Keratinocyte (primary cell): Measurements from ENCODE around the gene UBE2C. TPM values are rescaled to one million over a fixed set of nuclear protein-coding genes. Genes with fewer than 3 reads are reported as not detected.

Experiments used
- DNase-seq: peaks from one replicate; pipeline ENCODE4 v3.0.0-alpha.2; 2011; ENCODE audit warnings: low read depth, missing footprints, low spot score
- FAIRE-seq: peaks from 2 replicates; lab custom pipeline; 2011; peaks lifted over from hg19 to GRCh38; lab: Jason Lieb, UNC
- H2AFZ ChIP-seq: 2 replicates; pipeline ENCODE4 v1.6.0; 2012; ENCODE audit warnings: low read length, control low read depth, inconsistent platforms; ENCODE audit not compliant: control insufficient read depth
- H3K27ac ChIP-seq: 2 replicates; pipeline ENCODE4 v1.5.1; 2011; ENCODE audit warnings: low read length; ENCODE audit not compliant: control insufficient read depth, insufficient read depth
- H3K27me3 ChIP-seq: 3 replicates; pipeline ENCODE4 v1.6.0; 2011; ENCODE audit warnings: low read length; ENCODE audit not compliant: control insufficient read depth, insufficient read depth; ENCODE audit errors: extremely low read depth
- H3K36me3 ChIP-seq, 2 experiments: 2 replicates in 1 of 2; 3 replicates in 1 of 2; pipeline ENCODE4 v1.5.1; 2011; ENCODE audit warnings: low read length in 2 of 2, mild to moderate bottlenecking in 1 of 2; ENCODE audit not compliant: control insufficient read depth in 2 of 2, insufficient read depth in 2 of 2; ENCODE audit errors: extremely low read depth in 1 of 2
- H3K4me1 ChIP-seq: 3 replicates; pipeline ENCODE4 v1.5.1; 2011; ENCODE audit warnings: low read length; ENCODE audit not compliant: control insufficient read depth, insufficient read depth; ENCODE audit errors: extremely low read depth
- H3K4me2 ChIP-seq: 3 replicates; pipeline ENCODE4 v1.6.0; 2011; ENCODE audit warnings: low read depth, low read length; ENCODE audit not compliant: control insufficient read depth, insufficient read depth; ENCODE audit errors: extremely low read depth
- H3K4me3 ChIP-seq, 3 experiments: fragments of 200-600 bp in 1 of 3; sonication (generic) in 1 of 3; 2 replicates in 2 of 3; 3 replicates in 1 of 3; pipeline ENCODE4 v1.5.1; 2011 to 2016; ENCODE audit warnings: low read length in 3 of 3, mild to moderate bottlenecking in 3 of 3, control low read depth in 2 of 3, inconsistent platforms in 1 of 3, low read depth in 1 of 3, mixed read lengths in 1 of 3, mixed run types in 1 of 3, moderate library complexity in 1 of 3; ENCODE audit not compliant: control insufficient read depth in 2 of 3, insufficient read depth in 2 of 3; ENCODE audit errors: extremely low read depth in 1 of 3
- H3K79me2 ChIP-seq: 2 replicates; pipeline ENCODE4 v1.6.0; 2012; ENCODE audit warnings: low read length; ENCODE audit not compliant: control insufficient read depth, insufficient read depth
- H3K9ac ChIP-seq: 3 replicates; pipeline ENCODE4 v1.6.0; 2011; ENCODE audit warnings: low read length; ENCODE audit not compliant: control insufficient read depth, insufficient read depth; ENCODE audit errors: extremely low read depth
- H3K9me1 ChIP-seq: 3 replicates; pipeline ENCODE4 v1.6.0; 2011; ENCODE audit warnings: low read length; ENCODE audit not compliant: control insufficient read depth, insufficient read depth; ENCODE audit errors: extremely low read depth
- H3K9me3 ChIP-seq: 2 replicates; pipeline ENCODE4 v1.5.1; 2012; ENCODE audit warnings: low read depth, low read length; ENCODE audit not compliant: control insufficient read depth
- H4K20me1 ChIP-seq: 3 replicates; pipeline ENCODE4 v1.6.0; 2011; ENCODE audit warnings: low read length; ENCODE audit not compliant: control insufficient read depth, insufficient read depth; ENCODE audit errors: extremely low read depth
- EZH2 ChIP-seq: IDR thresholded peaks from one replicate; pipeline ENCODE4 v1.6.1; 2012; ENCODE audit warnings: inconsistent platforms, mild to moderate bottlenecking, low read length, moderate library complexity
- dilution Hi-C: fragments of 300-500 bp; cut with MboI; formaldehyde crosslinking; loops from one replicate; pipeline ENCODE4 v1.7.0; 2020; ENCODE audit warnings: low sequenced_read_pairs; ENCODE audit not compliant: extremely low pct_ligation_motif_present
- polyA plus RNA-seq, 5 experiments: library from polyadenylated mRNA; depleted of rRNA in 3 of 5; stranded (reverse) in 3 of 5; stranded (forward) in 1 of 5; unstranded in 1 of 5; fragments of >200 nt; gene quantifications; 1 replicate in 1 of 5; 2 replicates in 3 of 5; 3 replicates in 1 of 5; pipeline versions ENCODE4 v1.2.1 to v1.2.3, GENCODE V29; 2011 to 2012; ENCODE audit warnings: missing spikeins in 2 of 5, low read depth in 1 of 5, low replicate concordance in 1 of 5
- TF ChIP-seq, protein P1 (sequence below), 3 experiments: IDR thresholded peaks in 1 of 3; conservative IDR thresholded peaks in 1 of 3; optimal IDR thresholded peaks in 1 of 3; 2 replicates in 2 of 3; 3 replicates in 1 of 3; pipeline versions ENCODE3 to v1.5.1; 2011; ENCODE audit warnings: low read length in 3 of 3, mild to moderate bottlenecking in 3 of 3, moderate library complexity in 2 of 3, control low read depth in 1 of 3, inconsistent platforms in 1 of 3; ENCODE audit not compliant: insufficient read depth in 2 of 3; ENCODE audit errors: extremely low read depth in 1 of 3

Gene UBE2C
- polyA plus RNA-seq, 1 donor (not counting 4 experiments of a cell fraction or from before 2014, with no cell fraction given), result 46.6 TPM

GRCh38 chr20:45861221-45862075, 49.0 kb downstream of the UBE2C start:
- Histone ChIP-seq H3K4me1 (peaks cover 11% of the 10 kb centered on the region), H4K20me1 (no peaks in the 10 kb centered on the region), H3K9me1 (peaks cover 2% of the 10 kb centered on the region), H3K4me2 (no peak overlapping the region), H2AFZ (no peak overlapping the region), H3K9me3 (no peaks in the 10 kb centered on the region), H3K27me3 (no peaks in the 10 kb centered on the region), H3K4me3 (no peak overlapping the region), H3K9ac (no peak overlapping the region), H3K27ac (no peak overlapping the region), H3K36me3 (no peaks in the 10 kb centered on the region), H3K79me2 (peaks cover 7% of the 10 kb centered on the region)
- DNase-seq (no peak), FAIRE-seq (no peak)
- TF ChIP-seq EZH2, result no peak
- TF ChIP-seq, protein P1, sequence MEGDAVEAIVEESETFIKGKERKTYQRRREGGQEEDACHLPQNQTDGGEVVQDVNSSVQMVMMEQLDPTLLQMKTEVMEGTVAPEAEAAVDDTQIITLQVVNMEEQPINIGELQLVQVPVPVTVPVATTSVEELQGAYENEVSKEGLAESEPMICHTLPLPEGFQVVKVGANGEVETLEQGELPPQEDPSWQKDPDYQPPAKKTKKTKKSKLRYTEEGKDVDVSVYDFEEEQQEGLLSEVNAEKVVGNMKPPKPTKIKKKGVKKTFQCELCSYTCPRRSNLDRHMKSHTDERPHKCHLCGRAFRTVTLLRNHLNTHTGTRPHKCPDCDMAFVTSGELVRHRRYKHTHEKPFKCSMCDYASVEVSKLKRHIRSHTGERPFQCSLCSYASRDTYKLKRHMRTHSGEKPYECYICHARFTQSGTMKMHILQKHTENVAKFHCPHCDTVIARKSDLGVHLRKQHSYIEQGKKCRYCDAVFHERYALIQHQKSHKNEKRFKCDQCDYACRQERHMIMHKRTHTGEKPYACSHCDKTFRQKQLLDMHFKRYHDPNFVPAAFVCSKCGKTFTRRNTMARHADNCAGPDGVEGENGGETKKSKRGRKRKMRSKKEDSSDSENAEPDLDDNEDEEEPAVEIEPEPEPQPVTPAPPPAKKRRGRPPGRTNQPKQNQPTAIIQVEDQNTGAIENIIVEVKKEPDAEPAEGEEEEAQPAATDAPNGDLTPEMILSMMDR (optimal IDR thresholded peaks at IDR 0.05 in 1 of 3, IDR thresholded peaks at IDR 0.05 in 1 of 3, conservative IDR thresholded peaks at IDR 0.05 in 1 of 3; ENCODE audit: extremely low read depth in 1 of 3, insufficient read depth in 2 of 3, low read length in 3 of 3), result no peak
- dilution Hi-C loops, result no loop called here

- no peak for DNase-seq
- no peaks in the 10 kb centered on the region for H3K9me3 ChIP-seq
- H3K4me1 ChIP-seq, result peaks cover 18% of the 10 kb centered on the region
- no peak overlapping the region for H3K4me2 ChIP-seq
- no peak overlapping the region for H3K4me3 ChIP-seq
- H3K9me1 ChIP-seq, result peaks cover 2% of the 10 kb centered on the region
- H4K20me1 ChIP-seq, result no peaks in the 10 kb centered on the region
- dilution Hi-C loops, result no loop called here
- H3K36me3 ChIP-seq, result no peaks in the 10 kb centered on the region
- TF ChIP-seq, protein P1 (optimal IDR thresholded peaks at IDR 0.05 in 1 of 3, IDR thresholded peaks at IDR 0.05 in 1 of 3, conservative IDR thresholded peaks at IDR 0.05 in 1 of 3; ENCODE audit: extremely low read depth in 1 of 3, insufficient read depth in 2 of 3, low read length in 3 of 3), result no peak
- no peak for TF ChIP-seq EZH2
- no peak overlapping the region for H3K27ac ChIP-seq
- no peak overlapping the region for H3K9ac ChIP-seq
- FAIRE-seq, result no peak
- H2AFZ ChIP-seq, result no peak overlapping the region
- no peaks in the 10 kb centered on the region for H3K27me3 ChIP-seq
- H3K79me2 ChIP-seq, result no peaks in the 10 kb centered on the region
Measured at GRCh38 chr20:45863543-45864470, 51.4 kb downstream of the UBE2C start.
